ENCODE data around the gene FBLN2. TPM values are rescaled to one million over a fixed set of nuclear protein-coding genes. Genes with fewer than 3 reads are reported as not detected.

The FBLN2 gene
- total and polyA plus RNA-seq, 10 of the 15 experiments (the other 5 are each of a cell fraction or from before 2014, with no cell fraction given) = 0.03 to 0.41 (median 0.12) TPM; not detected in 2

- no peak overlapping the region for H3K27ac ChIP-seq (ENCODE audit: control insufficient read depth, insufficient read depth)
- RAD21 ChIA-PET (ENCODE audit: unreplicated experiment) = no interaction called here
- ATAC-seq = no peak
- H3K4me2 ChIP-seq (ENCODE audit: control insufficient read depth, insufficient read depth) = no peak overlapping the region
- no peaks in the 10 kb centered on the region for H4K20me1 ChIP-seq (ENCODE audit: control insufficient read depth, insufficient read depth)
- 21% methylated on average over 5 of the region's 5 CpGs for WGBS (ENCODE audit: insufficient coverage, insufficient replicate concordance, low lambda C conversion rate, missing lambda C conversion rate)
- CTCF ChIA-PET = no interaction called here
- SMC1A ChIA-PET (ENCODE audit: uncharacterized antibody, unreplicated experiment) = no interaction called here
- TF ChIP-seq E2F8 (IDR thresholded peaks at IDR 0.05; ENCODE audit: low read depth, partially characterized antibody) = no peak
- TF ChIP-seq ELK1 (IDR thresholded peaks at IDR 0.05; ENCODE audit: low read depth, low read length) = no peak
- no peak for TF ChIP-seq TCF12 (IDR thresholded peaks at IDR 0.05; ENCODE audit: low read depth, low read length)
- H3K9me3 ChIP-seq (replicated peaks; ENCODE audit: control insufficient read depth, insufficient read depth, low read length) = no peaks in the 10 kb centered on the region
- no peak for FAIRE-seq
- H3K79me2 ChIP-seq (ENCODE audit: control insufficient read depth, insufficient read depth, low read length) = no peaks in the 10 kb centered on the region
- H3K36me3 ChIP-seq (ENCODE audit: control insufficient read depth in 2 of 2, insufficient read depth in 2 of 2, low read length in 1 of 2) = no peaks in the 10 kb centered on the region
- H3K4me1 ChIP-seq (ENCODE audit: control insufficient read depth, insufficient read depth, low read length) = no peaks in the 10 kb centered on the region
- H3K9ac ChIP-seq (ENCODE audit: control insufficient read depth, insufficient read depth, low read length) = no peak overlapping the region
- H3K4me3 ChIP-seq = no peak overlapping the region
- no peak overlapping the region for H2AFZ ChIP-seq (ENCODE audit: control insufficient read depth, low read depth, low read length)
- no peak for DNase-seq (ENCODE audit: low read depth, low spot score)
- POLR2A ChIA-PET = no interaction called here
- H3K27me3 ChIP-seq (replicated peaks in 1 of 2; ENCODE audit: control insufficient read depth in 2 of 2, insufficient read depth in 2 of 2, low read length in 1 of 2) = no peaks in the 10 kb centered on the region; a peak in 2 of 4 replicates
- intact Hi-C loops (cut with micrococcal nuclease; ENCODE audit: unreplicated experiment) = no loop called here
- no TSS peak for BruUV-seq (replicated peaks)
- in situ Hi-C loops (cut with MboI) = no loop called here
These were observed 49.3 kb downstream of the FBLN2 start for GRCh38 chr3:13598201-13598600.

Measured in GM12878 (cell line).